SK-N-SH (cell line): ENCODE results near the gene PARP16. TPM values are rescaled to one million over a fixed set of nuclear protein-coding genes. Genes with fewer than 3 reads are reported as not detected.

Source experiments
- CTCF ChIA-PET: fragments of 300-600, 350-600 bp; formaldehyde crosslinking; extraction: SDS; loops from one replicate; lab custom pipeline; 2021; lab: Yijun Ruan, JAX
- POLR2A ChIA-PET: fragments of 350-600 bp; sonication (Branson Sonifier 250); formaldehyde crosslinking; extraction: SDS; loops from one replicate; lab custom pipeline; 2020; ENCODE audit warnings: antibody characterized with exemption, inconsistent platforms; lab: Yijun Ruan, JAX
- DNase-seq: peaks from one replicate; pipeline ENCODE4 v3.0.0; 2012
- H2AFZ ChIP-seq: fragments of 200-600 bp; sonication (generic); 2 replicates; pipeline ENCODE4 v1.8.1; 2016; ENCODE audit warnings: antibody characterized with exemption, mild to moderate bottlenecking, low read depth
- H3F3A ChIP-seq: fragments of 200-600 bp; sonication (generic); replicated peaks from 2 replicates; pipeline ENCODE3; 2016; ENCODE audit warnings: antibody characterized with exemption, mild to moderate bottlenecking; ENCODE audit not compliant: insufficient read depth
- H3K27ac ChIP-seq, 2 experiments: fragments of 200-500 bp in 1 of 2; fragments of 200-600 bp in 1 of 2; sonication (Bioruptor generic) in 1 of 2; sonication (generic), shearing (Covaris generic) in 1 of 2; 2 replicates each; pipeline versions ENCODE4 v1.5.1 to v1.6.1; 2014 to 2016; ENCODE audit warnings: low read depth in 2 of 2, inconsistent platforms in 1 of 2, low read length in 1 of 2, mild to moderate bottlenecking in 1 of 2, mixed read lengths in 1 of 2
- H3K27me3 ChIP-seq: fragments of 200-600 bp; sonication (generic), shearing (Covaris generic); 2 replicates; pipeline ENCODE4 v1.6.1; 2016; ENCODE audit warnings: mixed run types; ENCODE audit not compliant: insufficient read depth
- H3K36me3 ChIP-seq, 2 experiments: fragments of 200-500 bp in 1 of 2; fragments of 200-600 bp in 1 of 2; sonication (Bioruptor generic) in 1 of 2; sonication (generic) in 1 of 2; replicated peaks in 1 of 2; 2 replicates each; pipeline versions ENCODE3 to v1.5.1; 2014 to 2016; ENCODE audit warnings: low read length in 1 of 2, mild to moderate bottlenecking in 1 of 2; ENCODE audit not compliant: insufficient read depth in 2 of 2, control insufficient read depth in 1 of 2
- H3K4me1 ChIP-seq, 2 experiments: fragments of 200-500 bp in 1 of 2; fragments of 200-600 bp in 1 of 2; sonication (Bioruptor generic) in 1 of 2; sonication (generic), shearing (Covaris generic) in 1 of 2; 2 replicates each; pipeline versions ENCODE4 v1.5.1 to v1.6.1; 2014 to 2016; ENCODE audit warnings: low read depth in 1 of 2, low read length in 1 of 2, mixed run types in 1 of 2; ENCODE audit not compliant: insufficient read depth in 2 of 2, control insufficient read depth in 1 of 2
- H3K4me2 ChIP-seq: fragments of 200-600 bp; sonication (generic), shearing (Covaris generic); 2 replicates; pipeline ENCODE4 v1.6.1; 2017; ENCODE audit warnings: mixed run types
- H3K4me3 ChIP-seq, 2 experiments: fragments of 200-500 bp in 1 of 2; fragments of 200-600 bp in 1 of 2; sonication (Bioruptor generic) in 1 of 2; sonication (generic), shearing (Covaris generic) in 1 of 2; 2 replicates each; pipeline versions ENCODE4 v1.5.1 to v1.8.1; 2014 to 2016; ENCODE audit warnings: low read depth in 2 of 2, inconsistent platforms in 1 of 2, low read length in 1 of 2, mild to moderate bottlenecking in 1 of 2, mixed read lengths in 1 of 2, moderate library complexity in 1 of 2
- H3K79me2 ChIP-seq: fragments of 200-600 bp; sonication (generic); 2 replicates; pipeline ENCODE4 v1.8.1; 2017; ENCODE audit warnings: mild to moderate bottlenecking; ENCODE audit not compliant: insufficient read depth
- H3K9ac ChIP-seq: fragments of 200-600 bp; sonication (generic); 2 replicates; pipeline ENCODE4 v1.6.1; 2017; ENCODE audit warnings: mixed run types
- H3K9me2 ChIP-seq: fragments of 200-600 bp; sonication (generic); 2 replicates; pipeline ENCODE4 v1.6.1; 2017; ENCODE audit warnings: mixed run types
- H3K9me3 ChIP-seq: fragments of 200-600 bp; sonication (generic); 2 replicates; pipeline ENCODE4 v1.6.1; 2017; ENCODE audit warnings: mixed run types, mild to moderate bottlenecking, moderate library complexity
- H4K20me1 ChIP-seq: fragments of 200-600 bp; sonication (generic); 2 replicates; pipeline ENCODE4 v1.6.1; 2017; ENCODE audit warnings: mild to moderate bottlenecking, mixed run types; ENCODE audit not compliant: insufficient read depth
- CTCF ChIP-seq: fragments of 200-600 bp; sonication (generic); IDR thresholded peaks from 2 replicates; pipeline ENCODE4 v1.6.1; 2017; ENCODE audit warnings: antibody characterized with exemption, mild to moderate bottlenecking, moderate library complexity
- EP300 ChIP-seq, 2 experiments: IDR thresholded peaks; 2 replicates each; pipeline versions ENCODE4 v1.4.0 to v1.6.1; 2012; ENCODE audit warnings: borderline replicate concordance in 1 of 2, low read depth in 1 of 2, low read length in 1 of 2
- EZH2phosphoT487 ChIP-seq: fragments of 200-600 bp; sonication (generic); IDR thresholded peaks from 2 replicates; pipeline ENCODE4 v1.6.1; 2017; ENCODE audit warnings: low read depth, mixed run types, mild to moderate bottlenecking, antibody characterized with exemption, moderate library complexity, borderline replicate concordance
- FOSL2 ChIP-seq: IDR thresholded peaks from 2 replicates; pipeline ENCODE4 v1.4.0; 2012; ENCODE audit warnings: low read depth, mild to moderate bottlenecking, moderate library complexity, borderline replicate concordance
- FOXJ3 ChIP-seq: sonication (generic); formaldehyde crosslinking; IDR thresholded peaks from 2 replicates; pipeline ENCODE4 v1.5.1; 2020; ENCODE audit warnings: mild to moderate bottlenecking, missing genetic modification reagents
- FOXM1 ChIP-seq: IDR thresholded peaks from 2 replicates; pipeline ENCODE4 v1.4.0; 2012; ENCODE audit warnings: low read depth, mild to moderate bottlenecking
- GATA2 ChIP-seq: sonication (generic); formaldehyde crosslinking; IDR thresholded peaks from 2 replicates; pipeline ENCODE4 v1.5.0; 2020; ENCODE audit warnings: mild to moderate bottlenecking, missing genetic modification reagents
- IRF3 ChIP-seq: fragments of 150-350 bp; IDR thresholded peaks from 2 replicates; pipeline ENCODE4 v1.6.1; 2016; ENCODE audit warnings: mild to moderate bottlenecking, low read depth, low read length
- MAX ChIP-seq: IDR thresholded peaks from 2 replicates; pipeline ENCODE4 v1.4.0; 2012; ENCODE audit warnings: low read depth
- MEF2A ChIP-seq: IDR thresholded peaks from 2 replicates; pipeline ENCODE4 v1.4.0; 2012; ENCODE audit warnings: low read depth, borderline replicate concordance
- POLR2AphosphoS5 ChIP-seq: IDR thresholded peaks from 2 replicates; pipeline ENCODE4 v1.6.1; 2012; ENCODE audit warnings: low read depth, low read length
- RFX5 ChIP-seq: IDR thresholded peaks from 2 replicates; pipeline ENCODE4 v1.6.1; 2012; ENCODE audit warnings: mild to moderate bottlenecking, improper control_type of control experiment, low read length
- RXRA ChIP-seq: IDR thresholded peaks from 2 replicates; pipeline ENCODE4 v1.4.0; 2012; ENCODE audit warnings: low read depth, mild to moderate bottlenecking, borderline replicate concordance
- TAF1 ChIP-seq: IDR thresholded peaks from 2 replicates; pipeline ENCODE4 v1.6.1; 2012; ENCODE audit warnings: low read depth, mild to moderate bottlenecking, low read length, moderate library complexity, borderline replicate concordance
- TEAD4 ChIP-seq: IDR thresholded peaks from 2 replicates; pipeline ENCODE4 v1.4.0; 2012; ENCODE audit warnings: mild to moderate bottlenecking, borderline replicate concordance; ENCODE audit not compliant: insufficient read depth
- USF1 ChIP-seq: IDR thresholded peaks from 2 replicates; pipeline ENCODE4 v1.4.0; 2012; ENCODE audit warnings: low read depth, borderline replicate concordance
- USF2 ChIP-seq: fragments of 150-350 bp; IDR thresholded peaks from 2 replicates; pipeline ENCODE4 v1.6.1; 2017; ENCODE audit warnings: antibody characterized with exemption, low read length, low read depth, borderline replicate concordance
- YY1 ChIP-seq: IDR thresholded peaks from 2 replicates; pipeline ENCODE4 v1.4.0; 2012; ENCODE audit warnings: low read depth, mild to moderate bottlenecking
- WGBS: methylation state at CpG from one replicate; pipeline ENCODE4 v1.1.6; 2017; ENCODE audit warnings: low lambda C conversion rate; 5-methylcytosine and 5-hydroxymethylcytosine counted together
- polyA plus RNA-seq, 3 experiments: library from polyadenylated mRNA; depleted of rRNA; stranded (reverse); fragments of >200 nt; gene quantifications; 2 replicates each; pipeline ENCODE4 v1.2.3, GENCODE V29; 2012

PARP16 gene
- polyA plus RNA-seq, 1 of the 3 experiments (the other 2 are of a cell fraction), result 6.3 TPM

- Histone ChIP-seq H3K4me1 (peaks cover 0 to 2% of the 10 kb centered on the region in 2 experiments; a peak in 1 of 4 replicates), H3K27ac (no peak overlapping the region)
- POLR2A ChIA-PET, result no interaction called here
Measured at GRCh38 chr15:65254758-65255157, 31.9 kb downstream of the PARP16 start.

More at GRCh38 chr15:65254758-65255157, 31.9 kb downstream of the PARP16 start:
- DNase-seq, result no peak
- Histone ChIP-seq H4K20me1 (no peaks in the 10 kb centered on the region), H2AFZ (no peak overlapping the region), H3F3A (no peaks in the 10 kb centered on the region), H3K27me3 (no peaks in the 10 kb centered on the region), H3K4me3 (no peak overlapping the region), H3K4me2 (no peak overlapping the region), H3K36me3 (peaks cover 0 to 16% of the 10 kb centered on the region in 2 experiments), H3K9me2 (no peaks in the 10 kb centered on the region), H3K9me3 (no peaks in the 10 kb centered on the region), H3K79me2 (no peaks in the 10 kb centered on the region), H3K9ac (no peak overlapping the region)
- TF ChIP-seq IRF3, result no peak
- no peak for TF ChIP-seq EP300 (IDR thresholded peaks at IDR 0.05; ENCODE audit: borderline replicate concordance in 1 of 2, low read depth in 1 of 2, low read length in 1 of 2)
- no peak for TF ChIP-seq EZH2phosphoT487
- TF ChIP-seq RFX5, result no peak
- no peak for TF ChIP-seq POLR2AphosphoS5
- TF ChIP-seq MAX, result no peak
- no peak for TF ChIP-seq CTCF
- TF ChIP-seq TEAD4, result no peak
- no peak for TF ChIP-seq FOSL2
- TF ChIP-seq FOXJ3, result no peak
- TF ChIP-seq USF1, result no peak
- TF ChIP-seq MEF2A, result no peak
- no peak for TF ChIP-seq RXRA
- TF ChIP-seq TAF1, result no peak
- no peak for TF ChIP-seq FOXM1
- TF ChIP-seq GATA2, result no peak
- no peak for TF ChIP-seq USF2
- no peak for TF ChIP-seq YY1
- WGBS, result 84% methylated on average over 1 of the region's 1 CpG
- CTCF ChIA-PET, result interaction anchor here (0.6 to 1.2 kb wide), 2 partner anchors 16 to 146 kb away, joined by 3 to 5 read pairs; no protein-coding TSS in a partner anchor
